Neural progenitor cell (in vitro differentiated cells): ENCODE results near the gene NOSTRIN.

ENCODE experiments used
- EZH2 ChIP-seq: fragments of 200-600 bp; sonication (generic); IDR thresholded peaks from 2 replicates; pipeline ENCODE4 v1.6.1; 2017; ENCODE audit warnings: antibody characterized with exemption, mild to moderate bottlenecking, moderate library complexity
- EZH2phosphoT487 ChIP-seq: fragments of 200-600 bp; sonication (generic); IDR thresholded peaks from 2 replicates; pipeline ENCODE4 v1.6.1; 2017; ENCODE audit warnings: antibody characterized with exemption
- TF ChIP-seq, protein P1 (sequence below): fragments of 200-600 bp; sonication (generic); IDR thresholded peaks from 2 replicates; pipeline ENCODE4 v1.5.1; 2017; ENCODE audit warnings: antibody characterized with exemption, mild to moderate bottlenecking

DNA sequence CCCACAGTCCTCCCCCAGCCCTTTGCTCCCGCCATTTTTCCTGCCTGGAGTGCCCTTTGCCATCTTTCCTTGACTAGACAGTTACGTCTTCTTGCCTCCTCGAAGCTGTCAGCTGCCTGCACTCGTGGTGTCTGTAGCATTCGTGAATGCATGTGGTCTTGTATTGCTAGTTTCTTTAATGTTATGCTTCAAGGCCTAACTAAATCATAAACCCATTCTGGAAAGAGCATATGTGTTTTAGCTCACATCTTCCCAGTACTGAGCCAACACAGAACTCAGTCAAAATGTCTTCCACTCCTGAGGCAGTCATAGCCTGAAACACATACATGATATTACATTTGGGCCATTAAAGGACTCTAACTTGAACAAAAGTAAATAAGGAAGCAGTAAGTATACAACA is 52.2 kb downstream of the NOSTRIN start:
- TF ChIP-seq EZH2 (no peak), EZH2phosphoT487 (no peak)
- TF ChIP-seq, protein P1, sequence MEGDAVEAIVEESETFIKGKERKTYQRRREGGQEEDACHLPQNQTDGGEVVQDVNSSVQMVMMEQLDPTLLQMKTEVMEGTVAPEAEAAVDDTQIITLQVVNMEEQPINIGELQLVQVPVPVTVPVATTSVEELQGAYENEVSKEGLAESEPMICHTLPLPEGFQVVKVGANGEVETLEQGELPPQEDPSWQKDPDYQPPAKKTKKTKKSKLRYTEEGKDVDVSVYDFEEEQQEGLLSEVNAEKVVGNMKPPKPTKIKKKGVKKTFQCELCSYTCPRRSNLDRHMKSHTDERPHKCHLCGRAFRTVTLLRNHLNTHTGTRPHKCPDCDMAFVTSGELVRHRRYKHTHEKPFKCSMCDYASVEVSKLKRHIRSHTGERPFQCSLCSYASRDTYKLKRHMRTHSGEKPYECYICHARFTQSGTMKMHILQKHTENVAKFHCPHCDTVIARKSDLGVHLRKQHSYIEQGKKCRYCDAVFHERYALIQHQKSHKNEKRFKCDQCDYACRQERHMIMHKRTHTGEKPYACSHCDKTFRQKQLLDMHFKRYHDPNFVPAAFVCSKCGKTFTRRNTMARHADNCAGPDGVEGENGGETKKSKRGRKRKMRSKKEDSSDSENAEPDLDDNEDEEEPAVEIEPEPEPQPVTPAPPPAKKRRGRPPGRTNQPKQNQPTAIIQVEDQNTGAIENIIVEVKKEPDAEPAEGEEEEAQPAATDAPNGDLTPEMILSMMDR, result no peak
